ENCODE measurements around the gene RAP2A. TPM values are rescaled to one million over a fixed set of nuclear protein-coding genes. Genes with fewer than 3 reads are reported as not detected.

The RAP2A gene
- total RNA-seq, 3 donors from 2014 or later (not counting 1 experiment from before 2014, with no cell fraction given) = 25.9 to 48.1 (median 30.9) TPM

DNA sequence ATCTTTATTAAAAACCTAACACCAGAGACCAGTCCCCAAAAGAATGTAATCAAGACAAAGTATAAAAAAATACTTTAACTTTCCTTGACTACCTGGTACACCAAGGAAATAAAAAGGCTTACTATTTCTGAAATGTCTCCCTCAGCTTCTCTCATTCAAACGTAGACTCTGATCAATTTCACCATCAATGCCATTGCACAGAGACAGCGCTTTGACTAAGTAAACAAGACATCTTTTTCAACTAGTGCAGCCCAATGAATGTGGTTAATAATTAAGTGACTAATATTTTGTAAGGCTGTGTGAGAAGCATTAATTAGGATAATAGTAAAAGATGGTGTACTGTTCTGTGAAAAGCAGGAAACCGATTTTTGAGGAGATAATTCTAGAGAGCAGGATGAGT, 7.3 kb upstream of the RAP2A start:
- 92% methylated on average over 3 of the region's 3 CpGs for WGBS (ENCODE audit: insufficient coverage)
- Histone ChIP-seq H3K36me3 (ENCODE audit: control insufficient read depth, insufficient read depth, low read length) (no peaks in the 10 kb centered on the region), H3K27me3 (ENCODE audit: control insufficient read depth, insufficient read depth, low read length) (no peaks in the 10 kb centered on the region), H3K4me1 (ENCODE audit: control insufficient read depth, insufficient read depth, low read length) (no peaks in the 10 kb centered on the region), H3K27ac (ENCODE audit: low read length) (no peak overlapping the region), H3K9me3 (ENCODE audit: control insufficient read depth, insufficient read depth, low read length) (no peaks in the 10 kb centered on the region), H3K4me3 (ENCODE audit: low read length) (no peak overlapping the region)
- peaks cover 16 to 24% of the 10 kb centered on the region in 2 donors for H3K27me3 Mint-ChIP-seq (ENCODE audit: low read depth in 2 of 2)
- DNase-seq = no peak
- H3K9me3 Mint-ChIP-seq = no peaks in the 10 kb centered on the region
- peaks cover under 1 to 5% of the 10 kb centered on the region in 2 donors for H3K4me1 Mint-ChIP-seq
- no peak overlapping the region for H3K27ac Mint-ChIP-seq
- ATAC-seq = no peak
- no peak overlapping the region for H3K4me3 Mint-ChIP-seq
- intact Hi-C loops (cut with micrococcal nuclease) = no loop called here
- TF ChIP-seq, protein P1, sequence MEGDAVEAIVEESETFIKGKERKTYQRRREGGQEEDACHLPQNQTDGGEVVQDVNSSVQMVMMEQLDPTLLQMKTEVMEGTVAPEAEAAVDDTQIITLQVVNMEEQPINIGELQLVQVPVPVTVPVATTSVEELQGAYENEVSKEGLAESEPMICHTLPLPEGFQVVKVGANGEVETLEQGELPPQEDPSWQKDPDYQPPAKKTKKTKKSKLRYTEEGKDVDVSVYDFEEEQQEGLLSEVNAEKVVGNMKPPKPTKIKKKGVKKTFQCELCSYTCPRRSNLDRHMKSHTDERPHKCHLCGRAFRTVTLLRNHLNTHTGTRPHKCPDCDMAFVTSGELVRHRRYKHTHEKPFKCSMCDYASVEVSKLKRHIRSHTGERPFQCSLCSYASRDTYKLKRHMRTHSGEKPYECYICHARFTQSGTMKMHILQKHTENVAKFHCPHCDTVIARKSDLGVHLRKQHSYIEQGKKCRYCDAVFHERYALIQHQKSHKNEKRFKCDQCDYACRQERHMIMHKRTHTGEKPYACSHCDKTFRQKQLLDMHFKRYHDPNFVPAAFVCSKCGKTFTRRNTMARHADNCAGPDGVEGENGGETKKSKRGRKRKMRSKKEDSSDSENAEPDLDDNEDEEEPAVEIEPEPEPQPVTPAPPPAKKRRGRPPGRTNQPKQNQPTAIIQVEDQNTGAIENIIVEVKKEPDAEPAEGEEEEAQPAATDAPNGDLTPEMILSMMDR (IDR thresholded peaks at IDR 0.05) = no peak
- H3K36me3 Mint-ChIP-seq = no peaks in the 10 kb centered on the region

DNA sequence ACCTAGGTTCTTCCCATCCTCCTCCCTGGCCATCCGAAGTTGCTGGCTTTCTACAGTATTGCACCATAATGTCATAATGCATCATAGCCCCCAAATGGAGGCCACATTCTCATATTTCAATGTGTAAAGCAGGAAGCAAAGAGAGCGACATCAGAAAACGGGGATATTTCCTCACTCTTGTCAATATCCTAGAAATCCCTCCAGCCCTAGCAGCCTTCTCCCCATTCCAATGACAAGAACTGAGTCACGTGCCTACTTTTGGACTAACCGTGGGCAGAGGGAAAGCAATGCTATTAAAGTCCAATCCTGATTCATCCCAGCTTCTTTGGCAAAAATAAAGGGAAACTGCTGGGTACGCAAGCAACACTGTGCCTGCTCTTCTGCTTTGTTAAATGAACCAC, 4.3 kb upstream of the RAP2A start:
- Histone ChIP-seq H3K9me3 (ENCODE audit: control insufficient read depth, insufficient read depth, low read length) (no peaks in the 10 kb centered on the region), H3K36me3 (ENCODE audit: control insufficient read depth, insufficient read depth, low read length) (no peaks in the 10 kb centered on the region), H3K4me1 (ENCODE audit: control insufficient read depth, insufficient read depth, low read length) (no peaks in the 10 kb centered on the region), H3K4me3 (ENCODE audit: low read length) (no peak overlapping the region), H3K27ac (ENCODE audit: low read length) (no peak overlapping the region), H3K27me3 (ENCODE audit: control insufficient read depth, insufficient read depth, low read length) (no peaks in the 10 kb centered on the region)
- ATAC-seq (no peak), DNase-seq (no peak)
- WGBS (ENCODE audit: insufficient coverage) = 88% methylated on average over 6 of the region's 6 CpGs
- no peaks in the 10 kb centered on the region for H3K9me3 Mint-ChIP-seq
- H3K4me3 Mint-ChIP-seq = no peak overlapping the region
- peaks cover 15 to 18% of the 10 kb centered on the region in 2 donors for H3K4me1 Mint-ChIP-seq
- intact Hi-C loops (cut with micrococcal nuclease) = loop anchor here (5.0 kb wide), 2 partner anchors 62 to 1752 kb away; partner anchors contain the start of gene DNAJC3
- no peak overlapping the region for H3K27ac Mint-ChIP-seq
- H3K27me3 Mint-ChIP-seq (ENCODE audit: low read depth in 2 of 2) = peaks cover 7 to 18% of the 10 kb centered on the region in 2 donors
- TF ChIP-seq, protein P1 (IDR thresholded peaks at IDR 0.05) = no peak
- H3K36me3 Mint-ChIP-seq = no peaks in the 10 kb centered on the region

DNA sequence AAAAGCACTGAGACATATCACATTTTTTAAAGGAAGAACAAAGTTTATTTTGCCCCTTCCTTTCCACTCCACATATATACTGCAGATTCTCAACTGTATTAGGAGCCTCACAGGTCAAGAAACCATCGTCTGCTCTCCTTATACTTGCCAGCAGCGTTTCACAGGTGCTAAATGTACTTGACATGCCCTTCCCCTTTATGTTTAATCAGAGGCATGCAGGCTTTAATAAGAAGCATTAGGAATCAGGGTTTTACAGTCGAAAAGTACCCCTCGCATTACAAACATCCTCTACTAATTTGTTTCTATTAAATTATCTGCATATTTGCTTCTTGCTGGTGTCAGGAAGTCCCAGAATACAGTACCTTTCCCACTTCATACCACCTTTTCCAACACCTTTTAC, 3.7 kb upstream of the RAP2A start:
- intact Hi-C loops (cut with micrococcal nuclease) = loop anchor here (5.0 kb wide), 2 partner anchors 63 to 1753 kb away; partner anchors contain the start of gene DNAJC3
- Histone ChIP-seq H3K27me3 (ENCODE audit: control insufficient read depth, insufficient read depth, low read length) (no peaks in the 10 kb centered on the region), H3K4me3 (ENCODE audit: low read length) (no peak overlapping the region), H3K36me3 (ENCODE audit: control insufficient read depth, insufficient read depth, low read length) (no peaks in the 10 kb centered on the region), H3K9me3 (ENCODE audit: control insufficient read depth, insufficient read depth, low read length) (no peaks in the 10 kb centered on the region), H3K27ac (ENCODE audit: low read length) (no peak overlapping the region), H3K4me1 (ENCODE audit: control insufficient read depth, insufficient read depth, low read length) (no peaks in the 10 kb centered on the region)
- H3K4me1 Mint-ChIP-seq = peaks cover 20 to 23% of the 10 kb centered on the region in 2 donors
- H3K4me3 Mint-ChIP-seq = no peak overlapping the region
- DNase-seq (no peak), ATAC-seq (no peak)
- no peaks in the 10 kb centered on the region for H3K36me3 Mint-ChIP-seq
- peaks cover 7 to 16% of the 10 kb centered on the region in 2 donors for H3K27me3 Mint-ChIP-seq (ENCODE audit: low read depth in 2 of 2)
- no peak overlapping the region for H3K27ac Mint-ChIP-seq
- 93% methylated on average over 2 of the region's 4 CpGs for WGBS (ENCODE audit: insufficient coverage)
- no peaks in the 10 kb centered on the region for H3K9me3 Mint-ChIP-seq
- TF ChIP-seq, protein P1 (IDR thresholded peaks at IDR 0.05) = no peak
